ENCODE results near the gene PPP3R2.
"Not testable (repeated sequence)": the region's sequence is repeated elsewhere in the genome, so short reads cannot be mapped to it uniquely, and the experiment has no call there.

PPP3R2 gene

GRCh38 chr9:101591787-101592446 lies 2.9 kb downstream of the PPP3R2 start:
- TF ChIP-seq, protein P1, sequence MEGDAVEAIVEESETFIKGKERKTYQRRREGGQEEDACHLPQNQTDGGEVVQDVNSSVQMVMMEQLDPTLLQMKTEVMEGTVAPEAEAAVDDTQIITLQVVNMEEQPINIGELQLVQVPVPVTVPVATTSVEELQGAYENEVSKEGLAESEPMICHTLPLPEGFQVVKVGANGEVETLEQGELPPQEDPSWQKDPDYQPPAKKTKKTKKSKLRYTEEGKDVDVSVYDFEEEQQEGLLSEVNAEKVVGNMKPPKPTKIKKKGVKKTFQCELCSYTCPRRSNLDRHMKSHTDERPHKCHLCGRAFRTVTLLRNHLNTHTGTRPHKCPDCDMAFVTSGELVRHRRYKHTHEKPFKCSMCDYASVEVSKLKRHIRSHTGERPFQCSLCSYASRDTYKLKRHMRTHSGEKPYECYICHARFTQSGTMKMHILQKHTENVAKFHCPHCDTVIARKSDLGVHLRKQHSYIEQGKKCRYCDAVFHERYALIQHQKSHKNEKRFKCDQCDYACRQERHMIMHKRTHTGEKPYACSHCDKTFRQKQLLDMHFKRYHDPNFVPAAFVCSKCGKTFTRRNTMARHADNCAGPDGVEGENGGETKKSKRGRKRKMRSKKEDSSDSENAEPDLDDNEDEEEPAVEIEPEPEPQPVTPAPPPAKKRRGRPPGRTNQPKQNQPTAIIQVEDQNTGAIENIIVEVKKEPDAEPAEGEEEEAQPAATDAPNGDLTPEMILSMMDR (IDR thresholded peaks at IDR 0.05; ENCODE audit: low read depth, low read length, missing control alignments) = no peak
- no peak for DNase-seq (ENCODE audit: low read depth)
- no peak overlapping the region for H3K4me3 ChIP-seq (ENCODE audit: low read depth, low read length)
- in situ Hi-C loops (cut with HindIII; ENCODE audit: low sequenced_read_pairs) = no loop called here

- in situ Hi-C loops (cut with HindIII; ENCODE audit: low sequenced_read_pairs) = no loop called here
- TF ChIP-seq, protein P1 (IDR thresholded peaks at IDR 0.05; ENCODE audit: low read depth, low read length, missing control alignments) = no peak
- DNase-seq (ENCODE audit: low read depth) = no peak
- no peak overlapping the region for H3K4me3 ChIP-seq (ENCODE audit: low read depth, low read length)
Measured at GRCh38 chr9:101590901-101591300, 3.9 kb downstream of the PPP3R2 start.

DNA sequence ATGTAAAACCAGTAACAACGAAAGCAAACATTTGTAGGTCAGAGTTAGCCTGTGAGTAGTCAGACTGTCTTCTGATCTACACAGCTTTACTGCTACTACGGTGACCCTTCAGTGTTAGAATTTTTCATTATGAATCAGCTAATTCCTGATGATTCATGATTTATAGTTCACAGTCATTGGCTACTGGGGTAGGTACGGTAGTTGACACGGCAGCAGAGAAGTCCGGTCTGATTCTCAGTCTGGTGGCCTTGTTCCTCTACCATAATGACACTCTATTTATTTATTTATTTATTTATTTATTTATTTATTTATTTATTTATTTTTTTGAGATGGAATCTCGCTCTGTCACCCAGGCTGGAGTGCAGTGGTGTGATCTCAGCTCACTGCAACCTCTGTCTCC lies 4.7 kb downstream of the PPP3R2 start:
- H3K4me3 ChIP-seq (ENCODE audit: low read depth, low read length); DNase-seq (ENCODE audit: low read depth); in situ Hi-C loops (cut with HindIII; ENCODE audit: low sequenced_read_pairs): not testable (repeated sequence)

- in situ Hi-C loops (cut with HindIII; ENCODE audit: low sequenced_read_pairs) = no loop called here
- DNase-seq (ENCODE audit: low read depth) = no peak
- H3K4me3 ChIP-seq (ENCODE audit: low read depth, low read length) = no peak overlapping the region
- TF ChIP-seq, protein P1 (IDR thresholded peaks at IDR 0.05; ENCODE audit: low read depth, low read length, missing control alignments) = no peak
Measured at GRCh38 chr9:101587332-101588043, 7.3 kb downstream of the PPP3R2 start.

- TF ChIP-seq, protein P1 (IDR thresholded peaks at IDR 0.05; ENCODE audit: low read depth, low read length, missing control alignments) = no peak
- in situ Hi-C loops (cut with HindIII; ENCODE audit: low sequenced_read_pairs) = no loop called here
Measured at GRCh38 chr9:101586651-101587050, 8.1 kb downstream of the PPP3R2 start.

DNA sequence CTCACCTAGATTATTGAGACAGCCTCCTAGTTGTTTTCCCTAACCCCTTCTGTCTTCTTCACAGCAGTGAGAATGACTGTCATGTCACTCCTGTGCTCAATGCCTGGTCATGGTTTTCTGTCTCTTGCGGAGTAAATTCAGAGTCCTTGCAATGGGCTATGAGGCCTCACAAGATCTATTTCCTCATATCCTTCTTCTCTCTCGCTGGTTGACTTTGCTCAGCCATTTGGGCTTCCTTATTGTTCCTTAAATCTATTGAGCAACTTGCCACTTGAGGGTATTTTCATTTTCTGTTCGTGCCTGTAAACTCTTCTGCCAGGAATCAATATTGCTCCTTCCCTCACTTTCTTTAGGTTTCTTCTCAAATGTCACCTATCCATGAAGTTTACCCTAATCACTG lies 9.0 kb downstream of the PPP3R2 start:
- no peak for DNase-seq (ENCODE audit: low read depth)
- no peak overlapping the region for H3K4me3 ChIP-seq (ENCODE audit: low read depth, low read length)
- in situ Hi-C loops (cut with HindIII; ENCODE audit: low sequenced_read_pairs) = no loop called here
- TF ChIP-seq, protein P1 (IDR thresholded peaks at IDR 0.05; ENCODE audit: low read depth, low read length, missing control alignments) = no peak

More at GRCh38 chr9:101586651-101587050, 8.1 kb downstream of the PPP3R2 start:
- no peak for DNase-seq (ENCODE audit: low read depth)
- H3K4me3 ChIP-seq (ENCODE audit: low read depth, low read length) = no peak overlapping the region

GRCh38 chr9:101582553-101582952 lies 12.2 kb downstream of the PPP3R2 start:
- H3K4me3 ChIP-seq (ENCODE audit: low read depth, low read length) = no peak overlapping the region
- DNase-seq (ENCODE audit: low read depth) = peak; percentile 12
- in situ Hi-C loops (cut with HindIII; ENCODE audit: low sequenced_read_pairs) = no loop called here
- TF ChIP-seq, protein P1 (IDR thresholded peaks at IDR 0.05; ENCODE audit: low read depth, low read length, missing control alignments) = no peak
